GM23248 (cell line): Measurements from ENCODE around the gene HSPB7.

Experiments used
- EZH2 ChIP-seq: fragments of 200-600 bp; sonication (generic); IDR thresholded peaks from 2 replicates; pipeline ENCODE4 v1.6.1; 2018; ENCODE audit warnings: antibody characterized with exemption, mild to moderate bottlenecking; ENCODE audit not compliant: insufficient read depth, poor library complexity, severe bottlenecking
- EZH2phosphoT487 ChIP-seq: fragments of 200-600 bp; sonication (generic); IDR thresholded peaks from 2 replicates; pipeline ENCODE4 v1.6.1; 2018; ENCODE audit warnings: antibody characterized with exemption, moderate library complexity, mild to moderate bottlenecking, low read depth; ENCODE audit not compliant: insufficient read depth

- TF ChIP-seq EZH2phosphoT487 (no peak), EZH2 (no peak)
These were observed 46.9 kb upstream of the HSPB7 start for GRCh38 chr1:16064536-16065268.
